HG03378 (cell line): ENCODE measurements around the gene SEC24D.

ENCODE experiments used
- ATAC-seq: cut with Tn5 transposase; IDR thresholded peaks from one replicate; pipeline ENCODE4 v1.9.1; 2021; ENCODE audit warnings: mild to moderate bottlenecking, moderate library complexity; ENCODE audit not compliant: unreplicated experiment

Gene SEC24D

DNA sequence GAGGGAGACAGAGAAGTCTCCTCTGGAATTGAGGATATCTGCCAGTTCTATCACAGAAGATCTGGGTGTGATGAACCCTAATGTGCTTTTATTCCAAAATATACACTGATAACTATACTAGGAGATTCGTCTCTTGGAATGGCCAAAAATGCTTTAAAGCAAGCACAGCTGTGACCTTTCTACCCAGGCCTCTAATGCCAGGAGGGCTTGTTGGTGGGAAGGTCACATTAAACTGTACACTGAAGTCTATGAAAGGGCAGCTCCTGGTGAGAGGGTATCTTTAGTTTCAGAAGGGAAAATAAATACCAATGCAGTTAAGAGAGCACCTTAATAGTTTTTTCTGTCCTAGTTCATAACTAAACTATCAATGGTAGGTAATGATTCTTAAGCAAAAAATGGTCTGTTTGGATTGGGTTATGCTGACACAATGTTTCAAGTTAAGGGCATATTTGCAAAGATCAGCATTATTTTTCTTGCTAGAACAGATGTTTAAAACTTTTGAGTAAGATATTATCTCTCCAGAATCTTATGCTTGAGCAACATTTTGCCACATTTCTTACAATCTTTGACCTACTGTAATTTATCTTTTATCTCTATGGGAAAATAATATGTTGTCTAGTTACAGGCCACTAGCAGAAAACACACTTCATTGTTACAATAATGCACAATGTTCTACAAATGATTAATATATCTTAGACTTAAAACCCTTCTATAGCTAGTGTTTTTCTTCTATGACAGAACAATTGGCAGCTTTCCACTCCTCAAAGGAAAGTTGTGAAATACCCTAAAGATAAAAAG lies 59.6 kb downstream of the SEC24D start:
- no peak for ATAC-seq

DNA sequence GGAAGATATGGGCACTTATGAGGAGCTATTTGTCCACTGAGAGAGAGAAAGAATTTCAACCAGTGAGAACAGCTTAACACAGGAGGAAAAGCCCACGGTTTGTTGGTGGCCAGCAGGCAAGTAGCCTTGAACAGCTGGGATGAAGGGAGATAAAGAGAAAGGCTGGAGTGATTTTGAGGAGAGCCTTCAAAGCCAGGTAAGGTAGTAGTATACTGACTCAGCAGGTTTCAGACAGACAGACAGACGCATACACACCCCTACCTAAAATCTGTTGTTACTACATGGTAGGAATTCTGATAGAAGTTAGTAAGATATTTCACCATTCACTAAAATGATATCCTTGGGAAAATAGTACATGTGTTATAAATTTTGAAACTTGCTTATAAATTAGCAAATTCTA lies 60.5 kb downstream of the SEC24D start:
- ATAC-seq = no peak

DNA sequence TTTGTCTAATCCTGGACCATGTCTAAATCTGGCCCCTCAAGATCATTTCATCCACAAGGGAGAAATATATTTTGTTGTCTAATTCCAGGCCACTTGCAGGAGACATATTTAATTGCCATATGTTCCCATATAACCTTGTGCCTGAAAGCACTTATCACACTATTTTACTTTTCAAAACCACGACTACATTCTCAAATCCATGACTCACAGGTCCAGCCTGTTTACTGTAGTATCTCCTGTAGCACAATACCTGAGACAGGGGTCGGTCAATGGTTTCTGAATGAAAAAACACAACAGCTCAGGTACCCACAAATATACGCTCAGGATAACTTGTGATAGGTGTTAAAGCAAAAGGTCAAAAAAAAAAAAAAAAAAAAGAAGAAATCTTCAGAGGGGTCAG lies 60.9 kb downstream of the SEC24D start:
- ATAC-seq = no peak

DNA sequence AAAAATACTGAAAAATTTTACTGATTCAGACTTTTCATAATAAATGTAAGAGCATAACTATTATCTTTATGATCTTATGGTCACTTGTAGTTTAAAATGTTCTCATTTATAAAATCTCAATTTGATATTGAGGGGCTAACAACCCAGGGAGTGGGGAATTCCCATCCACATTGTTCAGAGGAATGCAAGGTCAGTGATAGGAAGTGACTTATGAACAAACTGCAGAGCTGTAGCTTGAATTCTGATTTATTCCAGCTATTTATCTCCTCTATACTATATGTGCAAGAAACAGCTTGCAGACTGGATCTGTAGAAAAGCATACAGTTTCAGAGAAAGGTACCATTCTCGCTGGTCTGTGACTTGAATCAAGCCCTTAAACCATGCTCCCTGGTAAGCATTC lies 61.6 kb downstream of the SEC24D start:
- no peak for ATAC-seq

DNA sequence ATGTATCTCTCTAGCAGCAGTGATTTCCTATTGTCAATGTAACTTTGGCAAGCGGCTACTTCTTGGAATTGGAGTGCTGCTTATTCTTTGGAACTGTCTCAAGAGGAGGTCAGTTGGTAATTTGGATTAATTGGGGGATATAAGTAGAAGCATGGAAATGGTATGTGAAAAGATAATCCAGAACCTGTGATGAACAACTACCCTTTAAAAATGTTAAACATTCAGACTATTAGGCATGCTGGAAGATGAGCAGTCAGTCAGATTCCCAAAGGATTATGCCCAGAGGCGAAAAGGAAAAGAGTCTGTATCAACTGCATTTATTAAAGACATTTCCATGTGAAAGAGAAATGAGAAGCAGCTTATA lies 62.5 kb downstream of the SEC24D start:
- no peak for ATAC-seq

DNA sequence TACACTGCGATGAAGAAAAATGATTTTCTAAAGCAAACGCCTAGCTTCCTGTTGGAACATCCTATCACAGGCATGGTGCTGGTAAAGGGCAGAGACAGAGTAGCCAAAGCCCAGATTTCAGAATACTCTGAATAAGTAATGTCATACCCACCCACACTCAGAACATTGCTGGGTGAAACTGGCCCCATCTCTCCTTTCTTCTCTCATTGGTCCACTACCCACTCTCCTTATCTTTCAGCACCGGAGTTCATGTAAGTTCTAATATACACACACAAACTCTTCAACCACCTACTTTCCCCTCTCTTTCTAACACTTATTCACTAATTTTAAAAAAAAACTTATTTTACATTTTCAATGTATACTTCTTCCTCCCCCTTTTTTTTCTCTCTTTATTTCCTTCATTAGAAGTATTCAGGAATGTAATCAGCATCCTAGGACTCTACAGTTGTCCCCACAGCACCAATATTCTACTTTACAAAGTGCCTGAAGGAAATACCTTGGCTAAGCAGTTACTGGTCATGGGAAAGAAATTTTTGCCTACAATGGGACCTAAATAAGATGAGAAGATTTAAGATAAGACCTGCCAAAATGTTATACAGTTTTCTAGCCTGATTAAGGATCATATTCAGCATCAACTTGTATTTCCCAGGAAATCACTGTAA lies 63.0 kb downstream of the SEC24D start:
- no peak for ATAC-seq

DNA sequence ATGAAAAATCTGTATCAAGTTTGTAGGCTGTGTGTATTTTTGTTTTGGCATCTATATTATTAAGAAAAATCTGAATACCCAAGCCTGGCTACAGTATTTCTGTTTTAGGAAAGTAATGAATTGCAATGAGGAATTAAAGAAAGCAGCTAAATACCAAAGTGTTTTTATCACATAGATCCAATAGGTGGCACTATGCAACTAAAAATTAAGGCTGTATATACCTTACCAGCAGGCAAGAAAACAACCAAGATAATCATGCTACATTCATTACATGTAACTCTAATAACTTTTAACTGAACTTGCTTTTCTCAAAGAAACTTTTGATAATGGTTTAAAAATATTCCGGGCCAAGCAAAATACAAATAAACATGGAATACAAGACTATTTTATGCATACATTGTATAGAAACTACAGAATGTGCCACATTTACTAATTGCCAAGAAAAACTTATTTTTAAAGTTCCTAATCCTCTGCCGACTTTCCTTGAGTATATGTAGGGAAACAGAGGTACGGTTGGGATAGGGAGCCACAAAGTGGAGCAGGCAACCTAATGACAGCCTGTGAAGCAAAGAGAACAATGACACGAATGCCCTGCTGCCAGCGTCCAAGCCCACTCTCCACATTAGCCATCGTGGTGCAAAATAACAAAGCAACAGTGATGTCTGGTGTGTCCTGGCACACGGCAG lies 63.7 kb downstream of the SEC24D start:
- peak; percentile 79 for ATAC-seq

DNA sequence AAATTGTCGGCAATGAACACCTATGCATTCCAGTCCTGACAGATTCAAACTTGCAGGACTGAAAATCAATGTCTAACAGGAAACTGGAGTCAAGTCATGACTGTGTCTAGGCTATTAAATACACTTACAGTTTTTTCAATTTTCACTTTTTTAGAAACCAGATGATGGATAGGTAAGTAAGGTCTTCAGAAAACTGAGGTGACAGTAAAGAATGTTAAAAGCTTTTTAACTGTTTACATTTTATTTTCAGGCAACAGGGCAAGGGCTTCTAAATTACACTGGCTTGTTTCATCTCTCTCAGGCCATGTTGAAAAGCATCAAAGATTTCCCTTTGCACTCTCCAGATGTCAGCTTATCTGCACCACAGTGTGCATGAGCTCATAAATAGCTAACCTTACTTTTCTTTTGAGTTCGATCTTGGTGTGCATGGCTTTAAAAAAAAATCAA lies 65.2 kb downstream of the SEC24D start:
- ATAC-seq = no peak

DNA sequence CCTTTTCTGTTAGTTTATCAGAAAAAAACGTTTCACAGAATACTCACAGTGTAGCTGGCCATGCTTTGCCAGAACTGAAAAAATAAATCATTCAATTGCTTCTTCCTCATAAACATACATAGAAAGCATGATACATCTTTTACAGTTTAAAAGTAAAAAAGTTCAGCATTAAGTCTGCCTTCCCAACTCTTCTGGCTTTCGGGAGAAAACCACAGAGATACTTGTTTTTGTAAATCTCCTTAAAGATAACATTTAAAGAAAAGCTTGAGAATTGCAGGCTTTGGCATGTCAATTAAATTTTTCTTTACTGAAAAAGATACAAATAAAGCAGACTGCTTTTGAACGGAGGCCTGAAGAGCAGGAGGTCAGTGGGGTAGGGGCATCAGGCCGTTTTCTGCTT lies 66.8 kb downstream of the SEC24D start:
- ATAC-seq = no peak

DNA sequence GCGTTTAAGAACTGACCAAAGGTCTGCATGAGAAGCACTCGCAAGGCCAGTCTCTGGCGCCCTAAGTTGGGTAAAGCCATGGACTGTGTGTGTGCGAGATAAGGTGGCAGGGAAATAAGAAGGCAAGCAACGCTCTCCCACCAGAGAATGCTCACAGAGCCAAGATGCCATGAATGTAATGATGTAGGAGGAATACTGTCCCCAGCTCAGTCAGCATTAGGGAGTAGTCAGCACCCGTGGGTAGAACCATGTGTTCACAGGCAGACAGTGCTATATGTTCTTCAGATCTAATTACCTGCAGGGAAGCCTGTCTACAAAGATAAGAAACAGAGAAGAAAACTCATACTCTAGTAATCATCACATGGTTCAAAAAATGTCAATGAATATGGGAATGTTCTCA lies 68.8 kb downstream of the SEC24D start:
- no peak for ATAC-seq

DNA sequence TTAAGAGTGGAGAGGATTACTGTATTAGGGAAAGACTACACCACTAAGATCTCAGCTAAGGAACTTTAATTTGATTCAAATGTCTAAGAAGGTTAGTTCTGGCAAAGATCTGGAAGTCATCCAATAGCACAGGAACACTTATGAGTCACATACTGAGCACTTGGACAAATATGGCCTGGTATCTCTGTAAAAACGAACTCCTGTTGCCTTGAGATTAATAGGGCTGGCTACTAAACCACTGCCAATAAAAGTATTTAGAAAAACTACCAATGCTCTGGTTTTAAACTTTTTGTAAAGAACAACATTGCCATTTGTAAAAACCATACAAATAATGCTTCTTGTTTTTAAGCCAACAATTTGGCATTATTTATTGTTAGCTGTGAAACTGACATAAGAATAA lies 70.5 kb downstream of the SEC24D start:
- no peak for ATAC-seq

DNA sequence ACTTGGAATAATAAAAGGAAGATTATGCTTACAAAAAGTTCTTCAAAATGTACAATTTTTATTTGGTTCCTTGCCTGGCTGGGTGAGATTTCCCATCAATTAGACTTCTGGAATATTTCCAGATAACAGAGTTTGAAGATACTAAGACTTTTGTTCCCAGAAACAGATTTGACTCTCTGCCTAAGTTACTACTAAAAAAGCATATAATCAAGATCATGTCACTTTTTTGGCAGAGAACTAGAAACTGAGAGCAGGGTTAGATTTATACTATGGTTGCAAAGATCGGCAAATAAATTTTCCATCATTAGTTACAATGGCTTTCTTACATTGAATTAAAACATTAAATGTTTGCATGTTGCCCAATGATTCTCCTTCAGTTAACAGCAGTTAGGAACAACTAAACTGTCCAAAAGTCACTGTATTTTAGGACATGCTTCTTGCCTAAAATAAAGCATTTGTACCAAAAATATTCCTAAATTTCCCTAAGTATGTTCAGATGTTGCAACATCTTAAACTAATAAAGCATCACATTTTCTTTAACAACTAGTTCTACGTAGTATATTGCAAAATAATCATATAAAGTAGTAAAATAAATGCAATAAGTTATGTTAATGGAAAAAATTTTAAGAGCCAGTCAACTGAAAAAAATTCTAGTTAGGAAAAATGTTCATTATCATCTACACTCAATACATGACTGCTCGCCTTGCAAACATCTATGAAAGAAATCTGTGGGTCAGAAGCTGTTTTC lies 73.0 kb downstream of the SEC24D start:
- ATAC-seq = no peak

DNA sequence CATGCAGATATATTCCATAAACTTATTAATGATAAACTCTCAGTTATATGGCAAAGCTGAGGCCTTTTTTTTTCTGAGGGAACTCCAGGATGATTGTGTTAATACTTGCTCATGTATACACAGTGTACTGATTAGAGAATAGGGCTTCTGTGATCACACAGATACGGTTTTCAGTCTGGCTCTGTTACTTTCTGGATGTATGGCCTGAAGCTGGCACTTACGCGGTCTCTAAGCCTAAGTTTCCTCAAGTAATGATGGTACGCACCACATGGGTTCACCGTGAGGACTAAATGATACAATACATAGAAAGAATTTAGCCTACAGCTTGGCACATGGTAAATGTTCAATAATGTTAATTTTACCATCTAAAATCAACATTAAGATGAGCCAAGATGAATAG lies 73.8 kb downstream of the SEC24D start:
- ATAC-seq = no peak

DNA sequence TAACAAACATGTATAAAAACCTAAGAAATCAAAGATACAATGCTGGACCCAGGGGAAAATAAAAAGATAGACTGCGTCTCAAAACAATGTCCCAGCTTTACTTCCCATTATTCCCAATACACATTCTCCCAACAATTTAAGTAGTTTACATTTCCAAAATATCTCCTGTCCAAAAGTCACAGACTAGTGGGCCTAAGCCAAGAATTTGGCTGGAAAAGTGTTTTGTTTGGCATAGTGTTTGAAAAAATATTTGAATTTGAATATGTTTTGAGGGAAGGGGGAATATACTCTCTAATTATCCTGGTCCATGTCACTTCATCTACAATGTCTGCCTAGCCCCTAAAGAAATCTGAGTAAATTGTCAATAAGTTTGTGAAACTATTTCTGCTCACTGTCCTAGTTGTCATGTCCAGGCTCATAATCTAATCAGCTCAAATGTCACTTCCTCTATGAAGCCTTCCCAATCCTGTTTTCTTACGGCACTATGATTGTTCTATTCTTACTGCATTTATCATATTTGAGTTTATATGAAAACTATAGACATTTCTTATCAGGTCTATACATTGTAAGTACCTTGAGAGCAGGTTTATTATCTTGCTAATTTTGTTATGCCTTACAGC lies 74.4 kb downstream of the SEC24D start:
- no peak for ATAC-seq

DNA sequence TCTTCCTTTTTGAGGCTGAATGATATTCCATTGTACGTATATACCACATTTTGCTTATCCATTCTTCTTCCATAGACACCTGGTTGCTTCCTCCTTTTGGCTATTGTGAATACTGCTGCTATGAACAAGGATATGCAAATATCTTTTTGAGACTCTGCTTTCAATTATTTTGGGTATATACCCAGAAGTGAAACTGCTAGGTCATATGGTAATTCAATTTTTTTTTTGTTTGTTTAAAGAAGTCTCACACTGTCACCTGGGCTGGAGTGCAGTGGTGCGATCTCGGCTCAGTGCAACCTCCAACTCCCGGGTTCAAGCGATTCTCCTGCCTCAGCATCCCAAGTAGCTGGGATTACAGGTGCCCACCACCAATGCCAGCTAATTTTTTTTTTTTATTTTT lies 75.4 kb downstream of the SEC24D start:
- ATAC-seq = peak; percentile 100

DNA sequence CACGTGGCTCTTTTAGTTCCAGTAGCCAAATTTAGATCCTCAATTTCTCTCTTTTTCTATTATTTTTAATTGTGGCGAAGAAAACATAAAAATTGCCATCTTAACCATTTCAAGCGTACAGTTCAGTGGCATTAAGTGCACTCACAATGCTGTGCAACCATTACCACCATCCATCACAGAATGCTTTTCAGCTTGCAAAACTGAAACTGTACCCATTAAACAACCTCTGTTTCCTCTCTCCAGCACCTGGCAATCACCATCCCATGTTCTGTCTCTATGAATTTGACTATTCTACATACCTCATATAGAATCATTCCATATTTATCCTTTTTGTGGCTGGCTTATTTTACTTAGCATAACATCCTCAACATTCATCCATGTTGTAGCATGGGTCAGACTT lies 75.8 kb downstream of the SEC24D start:
- peak; percentile 21 for ATAC-seq

DNA sequence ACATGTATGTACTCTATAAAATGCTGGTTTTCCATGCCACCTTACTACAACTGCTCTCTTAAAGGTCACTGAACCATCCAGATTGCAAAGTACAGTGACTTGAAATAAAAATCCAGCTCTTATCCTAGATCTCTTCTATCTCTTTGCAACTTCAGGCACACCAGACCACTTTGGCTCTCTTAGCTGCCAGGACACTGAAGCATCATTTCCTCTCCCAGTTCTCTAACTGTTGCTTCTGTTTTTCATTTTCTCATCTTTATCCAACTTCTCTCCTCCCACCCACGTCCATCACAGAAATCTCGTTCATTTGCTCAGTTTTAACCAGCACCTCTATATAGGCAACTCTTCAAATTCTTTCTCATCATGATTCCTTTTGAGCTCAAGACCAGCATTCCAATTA lies 76.4 kb downstream of the SEC24D start:
- ATAC-seq = no peak

DNA sequence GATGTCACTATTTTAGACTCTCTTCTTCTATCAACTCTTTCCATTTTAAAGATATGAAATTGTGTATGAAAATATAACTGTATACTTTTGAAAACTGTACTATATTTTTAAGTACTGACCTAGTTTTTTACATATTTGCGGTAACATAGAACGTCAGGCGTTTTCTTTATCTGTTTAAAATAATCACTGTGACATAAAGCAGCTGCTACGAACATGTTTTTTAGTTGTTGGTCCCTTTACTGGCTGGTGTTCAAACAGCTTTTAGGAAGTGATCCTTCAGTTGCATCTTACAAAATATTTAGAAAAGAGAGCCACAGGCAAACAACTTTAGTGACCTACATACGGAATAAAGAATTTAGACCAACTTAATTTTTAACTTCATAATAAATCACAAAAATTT lies 77.6 kb downstream of the SEC24D start:
- ATAC-seq = no peak

DNA sequence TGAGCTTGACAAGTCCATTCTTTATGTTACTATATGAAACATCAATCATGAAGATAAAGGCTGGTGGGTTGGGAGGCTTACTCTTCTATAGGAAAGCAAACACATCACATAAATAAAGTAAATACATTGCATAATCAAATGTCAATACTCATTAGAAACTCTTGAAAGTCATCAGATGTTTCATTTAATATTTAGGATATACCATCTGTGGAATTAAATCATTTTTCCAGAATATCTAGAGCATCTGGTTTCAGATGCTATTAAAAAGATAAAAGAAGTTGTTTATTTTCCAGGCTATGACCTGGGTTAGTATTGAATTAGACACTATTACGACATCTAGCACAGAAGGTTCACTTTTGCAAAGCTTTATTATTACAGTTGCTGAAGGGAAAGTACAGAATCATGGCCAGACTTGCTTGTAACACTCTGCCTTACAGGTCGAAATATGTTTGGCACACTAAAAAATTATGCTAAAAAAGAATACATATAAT lies 78.1 kb downstream of the SEC24D start:
- no peak for ATAC-seq

DNA sequence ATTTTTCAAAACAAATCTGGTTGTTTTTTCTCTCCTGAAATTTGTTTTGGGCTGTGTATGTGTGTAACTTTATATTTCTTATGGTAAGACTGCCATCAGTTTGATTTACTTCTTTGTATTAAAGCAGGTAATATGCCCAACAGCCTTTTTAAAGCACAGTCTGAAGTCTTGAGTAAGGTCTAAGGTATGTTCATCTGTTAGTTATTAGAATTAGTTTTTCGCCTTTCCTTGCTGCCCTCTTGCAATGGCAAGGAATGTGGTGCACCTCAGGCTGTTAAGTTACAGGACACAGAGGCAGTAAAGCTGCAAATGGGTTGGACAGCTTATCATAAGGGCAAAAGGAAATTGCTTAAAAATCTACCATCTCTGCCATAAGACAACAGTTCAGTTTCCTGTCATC lies 79.0 kb downstream of the SEC24D start:
- no peak for ATAC-seq

DNA sequence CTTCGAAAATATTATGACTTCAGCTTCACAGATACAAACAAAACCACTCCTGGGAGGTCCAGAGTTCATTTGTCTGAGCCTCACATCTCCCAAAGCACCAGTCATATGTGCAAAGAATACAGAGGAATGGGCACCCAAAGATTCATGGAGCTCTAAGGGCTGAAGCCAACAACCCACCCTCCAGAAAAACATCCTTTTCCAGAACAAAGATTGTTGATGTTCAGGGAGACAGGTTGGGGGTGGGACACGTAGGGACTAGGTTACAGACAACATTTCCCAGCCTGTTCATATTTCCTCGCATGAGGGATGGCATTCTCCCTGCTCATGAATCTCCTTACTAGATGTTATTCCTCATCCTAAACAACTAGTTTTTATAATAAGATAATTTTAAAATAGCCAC lies 79.5 kb downstream of the SEC24D start:
- ATAC-seq = no peak
